Measurements from ENCODE around the gene USP31.
A peak's percentile ranks its signal among the peaks of the same experiment; 100 is the strongest.

Gene USP31

DNA sequence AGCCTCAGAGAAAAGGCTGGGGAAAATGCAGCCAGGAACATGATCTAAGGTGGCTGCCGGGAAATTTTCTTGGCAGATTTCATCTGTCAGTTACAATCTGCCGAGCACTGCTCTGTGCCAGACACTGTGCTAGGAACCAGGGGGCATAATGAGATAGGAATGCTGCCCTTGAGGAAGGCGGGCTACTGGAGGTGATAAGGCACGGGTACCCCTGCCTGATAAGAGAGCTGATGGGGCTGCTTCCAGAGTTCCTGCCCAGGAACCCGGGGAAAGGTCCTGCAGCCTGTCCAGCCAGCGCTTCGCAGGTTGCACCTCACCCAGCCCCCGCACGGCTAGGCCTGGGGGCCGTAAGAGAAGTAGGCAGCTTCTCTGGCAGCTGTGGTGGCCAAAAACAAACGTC is 36.4 kb upstream of the USP31 start:
- no peak for ATAC-seq

DNA sequence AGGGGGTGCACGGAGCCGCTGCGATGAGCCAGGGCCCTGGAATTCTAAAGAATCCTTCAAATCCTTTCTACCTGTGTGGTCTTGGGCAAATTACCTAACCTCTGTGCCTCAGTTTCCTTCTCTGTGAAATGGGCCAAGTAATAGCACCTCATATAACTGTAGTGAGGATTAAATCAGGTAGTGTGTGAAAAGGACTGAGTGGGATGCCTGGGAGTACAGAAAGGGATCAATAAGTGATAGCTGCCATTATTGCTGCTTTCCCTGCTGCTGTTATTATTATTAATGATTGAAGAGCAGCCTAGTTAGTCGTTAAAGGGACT is 34.3 kb upstream of the USP31 start:
- no peak for ATAC-seq
- TF ChIP-seq, protein P1, sequence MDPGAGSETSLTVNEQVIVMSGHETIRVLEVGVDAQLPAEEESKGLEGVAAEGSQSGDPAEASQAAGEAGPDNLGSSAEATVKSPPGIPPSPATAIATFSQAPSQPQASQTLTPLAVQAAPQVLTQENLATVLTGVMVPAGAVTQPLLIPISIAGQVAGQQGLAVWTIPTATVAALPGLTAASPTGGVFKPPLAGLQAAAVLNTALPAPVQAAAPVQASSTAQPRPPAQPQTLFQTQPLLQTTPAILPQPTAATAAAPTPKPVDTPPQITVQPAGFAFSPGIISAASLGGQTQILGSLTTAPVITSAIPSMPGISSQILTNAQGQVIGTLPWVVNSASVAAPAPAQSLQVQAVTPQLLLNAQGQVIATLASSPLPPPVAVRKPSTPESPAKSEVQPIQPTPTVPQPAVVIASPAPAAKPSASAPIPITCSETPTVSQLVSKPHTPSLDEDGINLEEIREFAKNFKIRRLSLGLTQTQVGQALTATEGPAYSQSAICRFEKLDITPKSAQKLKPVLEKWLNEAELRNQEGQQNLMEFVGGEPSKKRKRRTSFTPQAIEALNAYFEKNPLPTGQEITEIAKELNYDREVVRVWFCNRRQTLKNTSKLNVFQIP (CRISPR knock-in tag; IDR thresholded peaks at IDR 0.05; ENCODE audit: borderline replicate concordance, low read depth) = no peak

More for the DNA sequence above, 36.4 kb upstream of the USP31 start:
- TF ChIP-seq RARB (CRISPR knock-in tag; IDR thresholded peaks at IDR 0.05) (no peak), ESRRG (CRISPR knock-in tag; IDR thresholded peaks at IDR 0.05) (no peak), ZFP3 (CRISPR knock-in tag; IDR thresholded peaks at IDR 0.05) (no peak), GLIS3 (CRISPR knock-in tag; IDR thresholded peaks at IDR 0.05) (no peak), CSDC2 (CRISPR knock-in tag; IDR thresholded peaks at IDR 0.05) (no peak), ARNTL (CRISPR knock-in tag; IDR thresholded peaks at IDR 0.05; ENCODE audit: borderline replicate concordance, low read depth) (no peak), OSR1 (CRISPR knock-in tag; IDR thresholded peaks at IDR 0.05) (no peak), TOX (CRISPR knock-in tag; IDR thresholded peaks at IDR 0.05; ENCODE audit: borderline replicate concordance) (no peak), BACH2 (CRISPR knock-in tag; IDR thresholded peaks at IDR 0.05; ENCODE audit: borderline replicate concordance) (no peak), ZC3H10 (CRISPR knock-in tag; IDR thresholded peaks at IDR 0.05) (no peak), SNAI2 (CRISPR knock-in tag; IDR thresholded peaks at IDR 0.05) (no peak), ISL1 (CRISPR knock-in tag; IDR thresholded peaks at IDR 0.05) (no peak), ZNF70 (CRISPR knock-in tag; IDR thresholded peaks at IDR 0.05) (no peak)
- TF ChIP-seq, protein P2, sequence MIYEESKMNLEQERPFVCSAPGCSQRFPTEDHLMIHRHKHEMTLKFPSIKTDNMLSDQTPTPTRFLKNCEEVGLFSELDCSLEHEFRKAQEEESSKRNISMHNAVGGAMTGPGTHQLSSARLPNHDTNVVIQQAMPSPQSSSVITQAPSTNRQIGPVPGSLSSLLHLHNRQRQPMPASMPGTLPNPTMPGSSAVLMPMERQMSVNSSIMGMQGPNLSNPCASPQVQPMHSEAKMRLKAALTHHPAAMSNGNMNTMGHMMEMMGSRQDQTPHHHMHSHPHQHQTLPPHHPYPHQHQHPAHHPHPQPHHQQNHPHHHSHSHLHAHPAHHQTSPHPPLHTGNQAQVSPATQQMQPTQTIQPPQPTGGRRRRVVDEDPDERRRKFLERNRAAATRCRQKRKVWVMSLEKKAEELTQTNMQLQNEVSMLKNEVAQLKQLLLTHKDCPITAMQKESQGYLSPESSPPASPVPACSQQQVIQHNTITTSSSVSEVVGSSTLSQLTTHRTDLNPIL (CRISPR knock-in tag; IDR thresholded peaks at IDR 0.05; ENCODE audit: low read depth) = no peak
- TF ChIP-seq, protein P3, sequence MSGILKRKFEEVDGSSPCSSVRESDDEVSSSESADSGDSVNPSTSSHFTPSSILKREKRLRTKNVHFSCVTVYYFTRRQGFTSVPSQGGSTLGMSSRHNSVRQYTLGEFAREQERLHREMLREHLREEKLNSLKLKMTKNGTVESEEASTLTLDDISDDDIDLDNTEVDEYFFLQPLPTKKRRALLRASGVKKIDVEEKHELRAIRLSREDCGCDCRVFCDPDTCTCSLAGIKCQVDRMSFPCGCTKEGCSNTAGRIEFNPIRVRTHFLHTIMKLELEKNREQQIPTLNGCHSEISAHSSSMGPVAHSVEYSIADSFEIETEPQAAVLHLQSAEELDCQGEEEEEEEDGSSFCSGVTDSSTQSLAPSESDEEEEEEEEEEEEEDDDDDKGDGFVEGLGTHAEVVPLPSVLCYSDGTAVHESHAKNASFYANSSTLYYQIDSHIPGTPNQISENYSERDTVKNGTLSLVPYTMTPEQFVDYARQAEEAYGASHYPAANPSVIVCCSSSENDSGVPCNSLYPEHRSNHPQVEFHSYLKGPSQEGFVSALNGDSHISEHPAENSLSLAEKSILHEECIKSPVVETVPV (CRISPR knock-in tag; IDR thresholded peaks at IDR 0.05) = no peak
- TF ChIP-seq, protein P1 (CRISPR knock-in tag; IDR thresholded peaks at IDR 0.05; ENCODE audit: borderline replicate concordance, low read depth) = no peak
- TF ChIP-seq, protein P4, sequence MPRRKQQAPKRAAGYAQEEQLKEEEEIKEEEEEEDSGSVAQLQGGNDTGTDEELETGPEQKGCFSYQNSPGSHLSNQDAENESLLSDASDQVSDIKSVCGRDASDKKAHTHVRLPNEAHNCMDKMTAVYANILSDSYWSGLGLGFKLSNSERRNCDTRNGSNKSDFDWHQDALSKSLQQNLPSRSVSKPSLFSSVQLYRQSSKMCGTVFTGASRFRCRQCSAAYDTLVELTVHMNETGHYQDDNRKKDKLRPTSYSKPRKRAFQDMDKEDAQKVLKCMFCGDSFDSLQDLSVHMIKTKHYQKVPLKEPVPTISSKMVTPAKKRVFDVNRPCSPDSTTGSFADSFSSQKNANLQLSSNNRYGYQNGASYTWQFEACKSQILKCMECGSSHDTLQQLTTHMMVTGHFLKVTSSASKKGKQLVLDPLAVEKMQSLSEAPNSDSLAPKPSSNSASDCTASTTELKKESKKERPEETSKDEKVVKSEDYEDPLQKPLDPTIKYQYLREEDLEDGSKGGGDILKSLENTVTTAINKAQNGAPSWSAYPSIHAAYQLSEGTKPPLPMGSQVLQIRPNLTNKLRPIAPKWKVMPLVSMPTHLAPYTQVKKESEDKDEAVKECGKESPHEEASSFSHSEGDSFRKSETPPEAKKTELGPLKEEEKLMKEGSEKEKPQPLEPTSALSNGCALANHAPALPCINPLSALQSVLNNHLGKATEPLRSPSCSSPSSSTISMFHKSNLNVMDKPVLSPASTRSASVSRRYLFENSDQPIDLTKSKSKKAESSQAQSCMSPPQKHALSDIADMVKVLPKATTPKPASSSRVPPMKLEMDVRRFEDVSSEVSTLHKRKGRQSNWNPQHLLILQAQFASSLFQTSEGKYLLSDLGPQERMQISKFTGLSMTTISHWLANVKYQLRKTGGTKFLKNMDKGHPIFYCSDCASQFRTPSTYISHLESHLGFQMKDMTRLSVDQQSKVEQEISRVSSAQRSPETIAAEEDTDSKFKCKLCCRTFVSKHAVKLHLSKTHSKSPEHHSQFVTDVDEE (CRISPR knock-in tag; IDR thresholded peaks at IDR 0.05) = no peak

DNA sequence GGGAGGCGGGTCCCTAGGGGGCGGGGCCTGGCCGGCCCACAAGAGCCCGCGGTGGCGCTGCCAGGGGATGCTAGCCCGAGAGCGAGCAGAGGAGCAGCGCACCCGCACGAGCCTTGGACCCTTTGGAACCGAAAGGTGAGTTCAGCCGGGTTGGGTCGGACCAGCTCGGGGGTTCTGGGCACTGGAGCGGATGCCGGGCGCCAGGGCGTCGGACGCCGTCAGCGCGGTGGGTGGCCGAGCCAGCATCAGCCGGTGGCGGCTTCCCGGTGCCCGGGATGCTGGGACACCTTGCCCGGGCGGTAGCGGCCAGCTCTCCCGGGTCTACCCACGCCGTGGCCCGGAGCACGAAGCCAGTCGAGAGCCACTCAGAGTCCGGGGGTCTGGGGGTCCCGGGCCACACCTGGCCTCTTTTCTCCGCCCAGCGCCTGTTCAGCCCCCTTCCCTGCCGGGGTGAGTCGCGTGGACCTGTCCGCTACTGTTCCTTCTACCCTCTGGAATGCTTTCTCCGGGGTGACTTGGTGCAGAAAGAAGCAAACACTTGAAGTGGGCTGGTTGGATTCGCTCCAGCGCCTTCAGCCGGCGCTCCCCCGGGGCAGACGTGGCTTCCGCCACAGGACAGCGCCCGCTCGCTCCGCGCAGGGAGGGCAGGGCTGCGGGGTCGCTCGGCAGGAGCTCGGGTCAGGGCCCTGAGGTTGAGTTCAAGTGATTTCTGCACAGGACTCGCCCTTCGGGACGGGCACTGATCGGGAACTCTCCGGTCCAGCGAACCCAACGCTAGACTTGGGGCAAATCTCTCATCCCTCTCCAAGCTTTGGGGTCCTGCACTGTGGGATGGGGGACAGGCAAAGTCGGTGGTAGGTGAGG is 33.7 kb upstream of the USP31 start, which contains the start of gene SCNN1G:
Gene SCNN1G (plus strand): TSS at position 67 of the 864 bp plus-strand sequence. CDS start 3,527 bp downstream, outside the sequence.
- TF ChIP-seq, protein P5, sequence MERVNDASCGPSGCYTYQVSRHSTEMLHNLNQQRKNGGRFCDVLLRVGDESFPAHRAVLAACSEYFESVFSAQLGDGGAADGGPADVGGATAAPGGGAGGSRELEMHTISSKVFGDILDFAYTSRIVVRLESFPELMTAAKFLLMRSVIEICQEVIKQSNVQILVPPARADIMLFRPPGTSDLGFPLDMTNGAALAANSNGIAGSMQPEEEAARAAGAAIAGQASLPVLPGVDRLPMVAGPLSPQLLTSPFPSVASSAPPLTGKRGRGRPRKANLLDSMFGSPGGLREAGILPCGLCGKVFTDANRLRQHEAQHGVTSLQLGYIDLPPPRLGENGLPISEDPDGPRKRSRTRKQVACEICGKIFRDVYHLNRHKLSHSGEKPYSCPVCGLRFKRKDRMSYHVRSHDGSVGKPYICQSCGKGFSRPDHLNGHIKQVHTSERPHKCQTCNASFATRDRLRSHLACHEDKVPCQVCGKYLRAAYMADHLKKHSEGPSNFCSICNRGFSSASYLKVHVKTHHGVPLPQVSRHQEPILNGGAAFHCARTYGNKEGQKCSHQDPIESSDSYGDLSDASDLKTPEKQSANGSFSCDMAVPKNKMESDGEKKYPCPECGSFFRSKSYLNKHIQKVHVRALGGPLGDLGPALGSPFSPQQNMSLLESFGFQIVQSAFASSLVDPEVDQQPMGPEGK (CRISPR knock-in tag; IDR thresholded peaks at IDR 0.05; ENCODE audit: borderline replicate concordance) = no peak
- no peak for TF ChIP-seq RARB (CRISPR knock-in tag; IDR thresholded peaks at IDR 0.05)
- peak; percentile 51 for ATAC-seq

All from SK-N-SH treated with all-trans-retinoic acid at 6 μM for 48 hours (cell line).